ENCODE results near the gene HOXC13. TPM values are rescaled to one million over a fixed set of nuclear protein-coding genes. Genes with fewer than 3 reads are reported as not detected.

HOXC13 gene
- total and polyA plus RNA-seq, 4 donors: 0.10 TPM; not detected in 3

DNA sequence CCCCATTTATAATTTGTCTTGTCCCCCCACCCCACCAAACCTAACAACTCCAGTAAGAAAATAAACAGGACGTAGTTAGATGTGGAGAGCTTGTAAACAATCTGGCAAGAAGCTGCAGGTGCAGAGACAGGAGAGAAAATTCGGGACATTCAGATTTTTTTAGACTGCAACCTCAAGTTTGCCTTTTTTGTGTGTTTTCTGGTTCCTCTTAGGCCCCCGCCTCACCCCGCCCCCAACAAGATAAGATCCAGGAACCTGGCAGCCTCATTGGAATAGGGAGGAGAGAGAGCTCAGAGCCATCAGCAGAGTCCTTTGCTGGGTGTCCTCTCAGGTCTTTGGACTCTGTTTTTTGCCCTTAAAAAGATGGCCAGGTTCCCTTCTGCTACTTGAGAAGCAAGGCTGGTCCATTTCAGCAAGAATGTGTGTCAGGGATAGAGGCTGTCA, 49.2 kb downstream of the HOXC13 start:
- Histone ChIP-seq H3K4me3 (ENCODE audit: low read depth, low read length) (peak overlapping the region; percentile 88), H3K4me1 (ENCODE audit: control insufficient read depth, insufficient read depth, low read length) (peaks cover 63% of the 10 kb centered on the region), H3K36me3 (ENCODE audit: control insufficient read depth, insufficient read depth, low read length) (peaks cover 8% of the 10 kb centered on the region), H3K27ac (ENCODE audit: low read depth, low read length) (peak overlapping the region; percentile 99), H3K27me3 (ENCODE audit: control insufficient read depth, insufficient read depth, low read length) (peaks cover 80% of the 10 kb centered on the region), H3K9me3 (ENCODE audit: control insufficient read depth, insufficient read depth, low read length) (no peaks in the 10 kb centered on the region)
- WGBS (ENCODE audit: insufficient coverage): 29% methylated on average over 1 of the region's 4 CpGs
- DNase-seq (ENCODE audit: low read depth in 4 of 6, low spot score in 6 of 6): no peak

- H3K9me3 ChIP-seq (ENCODE audit: control insufficient read depth, insufficient read depth, low read length): no peaks in the 10 kb centered on the region
- no peak for DNase-seq (ENCODE audit: low read depth in 4 of 6, low spot score in 6 of 6)
- peaks cover 8% of the 10 kb centered on the region for H3K36me3 ChIP-seq (ENCODE audit: control insufficient read depth, insufficient read depth, low read length)
- peak overlapping the region; percentile 99 for H3K27ac ChIP-seq (ENCODE audit: low read depth, low read length)
- peaks cover 70% of the 10 kb centered on the region for H3K4me1 ChIP-seq (ENCODE audit: control insufficient read depth, insufficient read depth, low read length)
- H3K4me3 ChIP-seq (ENCODE audit: low read depth, low read length): peak overlapping the region; percentile 55
- H3K27me3 ChIP-seq (ENCODE audit: control insufficient read depth, insufficient read depth, low read length): peaks cover 78% of the 10 kb centered on the region
- WGBS (ENCODE audit: insufficient coverage): no CpG with 5 or more reads among the region's 5 CpGs
These were observed 50.1 kb downstream of the HOXC13 start for GRCh38 chr12:53988541-53989226.

DNA sequence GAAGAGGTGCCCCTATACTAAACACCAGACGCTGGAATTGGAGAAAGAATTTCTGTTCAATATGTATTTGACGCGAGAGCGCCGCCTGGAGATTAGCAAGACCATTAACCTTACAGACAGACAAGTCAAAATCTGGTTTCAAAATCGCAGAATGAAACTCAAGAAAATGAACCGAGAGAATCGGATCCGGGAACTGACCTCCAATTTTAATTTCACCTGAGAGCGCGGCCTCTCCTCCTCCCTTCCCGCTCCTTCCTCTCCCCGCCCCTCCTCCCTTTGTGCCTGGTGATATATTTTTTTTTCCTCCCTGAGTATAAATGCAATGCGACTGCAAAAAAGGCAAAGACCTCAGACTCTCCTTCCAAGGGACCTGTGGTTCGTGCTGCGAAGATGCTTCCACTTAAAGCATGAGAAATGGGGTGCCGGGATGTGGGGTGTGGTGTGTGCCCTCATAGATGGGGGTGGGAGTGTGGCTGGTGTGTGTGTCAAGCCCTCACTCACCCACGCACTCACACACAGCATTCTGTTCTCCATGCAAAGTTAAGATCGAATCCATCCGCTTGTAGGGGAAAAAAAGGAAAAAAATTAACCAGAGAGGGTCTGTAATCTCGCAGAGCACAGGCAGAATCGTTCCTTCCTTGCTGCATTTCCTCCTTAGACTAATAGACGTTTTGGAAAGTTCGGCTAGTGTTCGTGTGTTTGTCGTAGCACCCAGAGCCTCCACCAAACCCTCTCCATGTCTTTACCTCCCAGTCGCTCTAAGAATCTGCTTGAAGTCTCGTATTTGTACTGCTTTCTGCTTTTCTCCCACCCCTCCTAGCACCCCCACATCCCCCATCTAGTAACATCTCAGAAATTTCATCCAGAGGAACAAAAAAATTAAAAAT, 50.8 kb downstream of the HOXC13 start:
- Histone ChIP-seq H3K27me3 (ENCODE audit: control insufficient read depth, insufficient read depth, low read length) (peaks cover 78% of the 10 kb centered on the region), H3K36me3 (ENCODE audit: control insufficient read depth, insufficient read depth, low read length) (peaks cover 9% of the 10 kb centered on the region), H3K4me1 (ENCODE audit: control insufficient read depth, insufficient read depth, low read length) (peaks cover 69% of the 10 kb centered on the region), H3K27ac (ENCODE audit: low read depth, low read length) (peak overlapping the region; percentile 99), H3K4me3 (ENCODE audit: low read depth, low read length) (peak overlapping the region; percentile 55), H3K9me3 (ENCODE audit: control insufficient read depth, insufficient read depth, low read length) (no peaks in the 10 kb centered on the region)
- DNase-seq (ENCODE audit: low read depth in 4 of 6, low spot score in 6 of 6): peak in 2 of 6 donors; percentile 74 to 84
- WGBS (ENCODE audit: insufficient coverage): 13% methylated on average over 21 of the region's 28 CpGs

DNA sequence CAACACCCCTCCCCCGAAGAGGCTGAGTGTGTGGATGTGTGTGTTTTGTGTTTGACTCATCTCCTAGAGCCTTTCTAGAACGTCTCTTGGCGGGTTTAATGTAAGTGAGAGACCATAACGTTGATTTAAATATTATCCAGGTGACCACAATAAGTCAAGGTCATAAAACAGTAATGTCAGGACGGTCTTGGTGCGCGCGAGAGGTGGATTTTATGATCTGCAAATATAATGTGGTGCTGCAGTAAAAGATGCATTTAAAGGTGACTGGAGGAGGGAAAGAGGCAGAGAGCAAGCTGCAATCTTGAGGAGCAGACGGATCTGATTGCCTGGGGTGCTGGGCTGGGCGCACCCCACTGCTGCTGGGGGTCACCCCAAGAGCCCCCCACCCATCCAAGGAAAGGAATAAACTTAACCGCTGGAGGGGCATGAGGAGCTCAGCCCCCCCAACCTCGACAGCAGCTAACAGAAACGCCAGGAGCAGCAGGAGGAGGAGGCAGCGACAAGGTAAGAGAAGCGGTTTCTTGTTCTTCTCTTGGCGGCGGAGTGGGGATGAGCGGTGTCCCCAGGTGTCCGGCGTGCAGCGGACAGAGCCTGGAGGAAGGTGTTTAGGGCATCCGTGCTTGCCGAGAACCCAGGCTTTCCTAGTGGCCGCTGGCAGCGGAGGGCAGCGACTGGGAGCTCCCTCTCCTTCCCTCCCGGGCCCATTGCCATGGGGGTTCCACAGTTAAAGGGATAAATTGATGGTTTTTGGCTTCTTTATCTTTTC, 51.9 kb downstream of the HOXC13 start:
- Histone ChIP-seq H3K9me3 (ENCODE audit: control insufficient read depth, insufficient read depth, low read length) (no peaks in the 10 kb centered on the region), H3K4me3 (ENCODE audit: low read depth, low read length) (peak overlapping the region; percentile 55), H3K4me1 (ENCODE audit: control insufficient read depth, insufficient read depth, low read length) (peaks cover 72% of the 10 kb centered on the region), H3K27ac (ENCODE audit: low read depth, low read length) (peak overlapping the region; percentile 99), H3K36me3 (ENCODE audit: control insufficient read depth, insufficient read depth, low read length) (peaks cover 14% of the 10 kb centered on the region), H3K27me3 (ENCODE audit: control insufficient read depth, insufficient read depth, low read length) (peaks cover 75% of the 10 kb centered on the region)
- 9% methylated on average over 24 of the region's 27 CpGs for WGBS (ENCODE audit: insufficient coverage)
- DNase-seq (ENCODE audit: low read depth in 4 of 6, low spot score in 6 of 6): peak in 2 of 6 donors; percentile 20 to 35

- 12% methylated on average over 8 of the region's 8 CpGs for WGBS (ENCODE audit: insufficient coverage)
- Histone ChIP-seq H3K4me1 (ENCODE audit: control insufficient read depth, insufficient read depth, low read length) (peaks cover 73% of the 10 kb centered on the region), H3K9me3 (ENCODE audit: control insufficient read depth, insufficient read depth, low read length) (no peaks in the 10 kb centered on the region), H3K27me3 (ENCODE audit: control insufficient read depth, insufficient read depth, low read length) (peaks cover 71% of the 10 kb centered on the region), H3K27ac (ENCODE audit: low read depth, low read length) (peak overlapping the region; percentile 99), H3K36me3 (ENCODE audit: control insufficient read depth, insufficient read depth, low read length) (peaks cover 13% of the 10 kb centered on the region), H3K4me3 (ENCODE audit: low read depth, low read length) (peak overlapping the region; percentile 55)
- peak in 1 of 6 donors; percentile 11 for DNase-seq (ENCODE audit: low read depth in 4 of 6, low spot score in 6 of 6)
These were observed 52.4 kb downstream of the HOXC13 start for GRCh38 chr12:53991077-53991460.

GRCh38 chr12:53992377-53992889, 53.8 kb downstream of the HOXC13 start:
- Histone ChIP-seq H3K36me3 (ENCODE audit: control insufficient read depth, insufficient read depth, low read length) (peaks cover 13% of the 10 kb centered on the region), H3K27ac (ENCODE audit: low read depth, low read length) (peak overlapping the region; percentile 99), H3K27me3 (ENCODE audit: control insufficient read depth, insufficient read depth, low read length) (peaks cover 66% of the 10 kb centered on the region), H3K9me3 (ENCODE audit: control insufficient read depth, insufficient read depth, low read length) (no peaks in the 10 kb centered on the region), H3K4me3 (ENCODE audit: low read depth, low read length) (peak overlapping the region; percentile 94), H3K4me1 (ENCODE audit: control insufficient read depth, insufficient read depth, low read length) (peaks cover 81% of the 10 kb centered on the region)
- WGBS (ENCODE audit: insufficient coverage): 54% methylated on average over 4 of the region's 7 CpGs
- DNase-seq (ENCODE audit: low read depth in 4 of 6, low spot score in 6 of 6): no peak

- H3K4me1 ChIP-seq (ENCODE audit: control insufficient read depth, insufficient read depth, low read length): peaks cover 88% of the 10 kb centered on the region
- no peaks in the 10 kb centered on the region for H3K9me3 ChIP-seq (ENCODE audit: control insufficient read depth, insufficient read depth, low read length)
- H3K27me3 ChIP-seq (ENCODE audit: control insufficient read depth, insufficient read depth, low read length): peaks cover 59% of the 10 kb centered on the region
- H3K27ac ChIP-seq (ENCODE audit: low read depth, low read length): peak overlapping the region; percentile 99
- peaks cover 13% of the 10 kb centered on the region for H3K36me3 ChIP-seq (ENCODE audit: control insufficient read depth, insufficient read depth, low read length)
- no peak for DNase-seq (ENCODE audit: low read depth in 4 of 6, low spot score in 6 of 6)
- WGBS (ENCODE audit: insufficient coverage): 31% methylated on average over 6 of the region's 18 CpGs
- peak overlapping the region; percentile 94 for H3K4me3 ChIP-seq (ENCODE audit: low read depth, low read length)
These were observed 54.8 kb downstream of the HOXC13 start for GRCh38 chr12:53993162-53994008.

- no peak for DNase-seq (ENCODE audit: low read depth in 4 of 6, low spot score in 6 of 6)
- peak overlapping the region; percentile 94 for H3K4me3 ChIP-seq (ENCODE audit: low read depth, low read length)
These were observed 55.3 kb downstream of the HOXC13 start for GRCh38 chr12:53994009-53994263.

More at GRCh38 chr12:53994009-53994263, 55.3 kb downstream of the HOXC13 start:
- Histone ChIP-seq H3K9me3 (ENCODE audit: control insufficient read depth, insufficient read depth, low read length) (no peaks in the 10 kb centered on the region), H3K27ac (ENCODE audit: low read depth, low read length) (peak overlapping the region; percentile 99), H3K36me3 (ENCODE audit: control insufficient read depth, insufficient read depth, low read length) (peaks cover 13% of the 10 kb centered on the region), H3K4me1 (ENCODE audit: control insufficient read depth, insufficient read depth, low read length) (peaks cover 86% of the 10 kb centered on the region), H3K27me3 (ENCODE audit: control insufficient read depth, insufficient read depth, low read length) (peaks cover 53% of the 10 kb centered on the region)
- 6% methylated on average over 19 of the region's 19 CpGs for WGBS (ENCODE audit: insufficient coverage)

Data from spinal cord (tissue), 10 donors.